Measurements from ENCODE around the gene OR51E2. TPM values are rescaled to one million over a fixed set of nuclear protein-coding genes. Genes with fewer than 3 reads are reported as not detected.

The OR51E2 gene
- total RNA-seq, 1 experiment from 2014 or later = not detected

DNA sequence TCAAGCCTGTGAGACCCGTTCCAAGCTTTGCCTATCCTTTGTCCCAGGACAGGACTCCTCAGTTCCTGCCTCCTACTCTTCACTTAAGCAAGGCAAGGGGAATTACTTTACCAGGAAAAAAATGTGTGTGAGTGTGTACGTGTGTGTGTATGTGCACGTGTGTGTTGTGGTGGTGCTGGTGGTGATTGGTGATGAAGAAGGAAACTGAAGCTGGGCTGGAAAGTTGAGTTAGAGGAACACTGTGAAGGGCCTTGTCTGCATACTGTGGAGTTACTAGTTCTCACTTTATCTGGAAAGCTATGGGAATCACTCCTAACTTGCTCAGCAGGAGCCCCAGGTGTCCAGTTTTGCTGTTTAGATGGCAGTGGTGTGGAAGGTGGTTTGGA lies 60.0 kb downstream of the OR51E2 start:
- no peaks in the 10 kb centered on the region for H3K36me3 Mint-ChIP-seq (ENCODE audit: insufficient read depth in 1 of 3, low read depth in 3 of 3)
- no peaks in the 10 kb centered on the region for H3K27me3 Mint-ChIP-seq (ENCODE audit: low read depth)
- H3K18ac ChIP-seq (ENCODE audit: insufficient read length, low read depth, low read length) = no peak overlapping the region
- no peak overlapping the region for H4K91ac ChIP-seq (ENCODE audit: insufficient read length, low read depth, low read length)
- H4K20me1 ChIP-seq (ENCODE audit: control insufficient read depth, insufficient read depth, insufficient read length) = no peaks in the 10 kb centered on the region
- H3K79me1 ChIP-seq (ENCODE audit: insufficient read depth, low read depth, low read length, poor library complexity, severe bottlenecking) = no peaks in the 10 kb centered on the region
- H3K14ac ChIP-seq (ENCODE audit: insufficient read depth, low read length) = no peak overlapping the region
- H2BK15ac ChIP-seq (ENCODE audit: low read depth, low read length) = no peak overlapping the region
- H3K23ac ChIP-seq (ENCODE audit: insufficient read length, low read depth, low read length) = no peak overlapping the region
- H3T11ph ChIP-seq (ENCODE audit: low read length) = no peak overlapping the region
- H2BK5ac ChIP-seq (ENCODE audit: insufficient read length, low read length) = no peak overlapping the region
- no peak overlapping the region for H3K9ac ChIP-seq (ENCODE audit: extremely low read depth, insufficient read length, low read length)
- no peaks in the 10 kb centered on the region for H3K4me1 ChIP-seq (ENCODE audit: insufficient read depth, low read length)
- H3K27ac Mint-ChIP-seq = no peak overlapping the region
- no peaks in the 10 kb centered on the region for H3K27me3 ChIP-seq (ENCODE audit: insufficient read depth, low read length)
- H3K27ac ChIP-seq (ENCODE audit: insufficient read length, low read depth, low read length) = no peak overlapping the region
- H3K9me3 ChIP-seq (ENCODE audit: control insufficient read depth, low read depth, low read length) = no peaks in the 10 kb centered on the region
- no peak overlapping the region for H3K4me3 Mint-ChIP-seq
- H3K79me2 ChIP-seq (ENCODE audit: insufficient read depth, low read length) = no peaks in the 10 kb centered on the region
- TF ChIP-seq CTCF (conservative IDR thresholded peaks at IDR 0.05) = no peak
- DNase-seq = no peak
- no peak overlapping the region for H3K56ac ChIP-seq (ENCODE audit: insufficient read length, low read depth, low read length)
- H4K5ac ChIP-seq (ENCODE audit: insufficient read length, low read depth, low read length) = no peak overlapping the region
- H2BK20ac ChIP-seq (ENCODE audit: low read depth, low read length, poor library complexity, severe bottlenecking) = no peak overlapping the region
- no peak overlapping the region for H2AFZ ChIP-seq (ENCODE audit: low read length)
- H3K4me2 ChIP-seq (ENCODE audit: insufficient read depth, insufficient read length, low read length) = no peak overlapping the region
- peaks cover 3 to 9% of the 10 kb centered on the region in 2 experiments; a peak in 3 of 4 replicates for H3K4me1 Mint-ChIP-seq
- no peak overlapping the region for H4K8ac ChIP-seq (replicated peaks; ENCODE audit: insufficient read length, low read depth, low read length)
- no CpG with 5 or more reads among the region's 3 CpGs for WGBS (ENCODE audit: extremely low coverage, insufficient read length, low lambda C conversion rate)
- no peak overlapping the region for H3K4ac ChIP-seq (ENCODE audit: low read depth, low read length)
- no peaks in the 10 kb centered on the region for H3K23me2 ChIP-seq (ENCODE audit: insufficient read length, low read depth, low read length, poor library complexity, severe bottlenecking)
- no peak overlapping the region for H2BK12ac ChIP-seq (ENCODE audit: insufficient read length, low read depth, low read length)
- no peak overlapping the region for H2AK5ac ChIP-seq (ENCODE audit: insufficient read length, low read length)
- H2BK120ac ChIP-seq (ENCODE audit: low read depth, low read length, poor library complexity, severe bottlenecking) = no peak overlapping the region
- H3K9me3 Mint-ChIP-seq = 0 out of 5 replicates have a peak, but pooled peaks cover 0 to under 1% of the 10 kb centered on the region in 2 experiments
